ENCODE measurements around the gene KRTAP12-4. TPM values are rescaled to one million over a fixed set of nuclear protein-coding genes. Genes with fewer than 3 reads are reported as not detected.
A peak's percentile ranks its signal among the peaks of the same experiment; 100 is the strongest.
"Not testable (repeated sequence)": the region's sequence is repeated elsewhere in the genome, so short reads cannot be mapped to it uniquely, and the experiment has no call there.

The KRTAP12-4 gene
- total RNA-seq, 1 experiment from 2014 or later: not detected

DNA sequence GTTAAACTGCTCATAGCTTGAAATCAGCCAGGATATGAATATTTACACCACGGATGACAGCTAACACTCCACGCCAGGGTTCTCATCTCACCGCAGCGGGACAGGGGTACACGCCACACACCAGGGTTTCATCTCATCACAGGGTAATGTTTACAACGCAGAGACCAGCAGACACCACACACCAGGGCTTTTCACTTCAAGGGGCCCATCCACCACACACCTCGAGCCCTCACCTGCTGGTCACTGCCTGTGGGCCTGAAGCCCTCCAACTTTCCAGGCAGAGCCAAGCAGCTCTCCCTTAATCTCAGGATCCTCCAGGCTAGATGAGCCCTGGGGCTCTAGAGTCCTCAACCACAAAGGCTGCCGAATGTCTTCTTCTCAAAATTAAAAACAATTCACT lies 41.2 kb upstream of the KRTAP12-4 start:
- Histone ChIP-seq H3K4me3 (ENCODE audit: insufficient read depth, low read depth, low read length) (no peak overlapping the region), H3K36me3 (replicated peaks; ENCODE audit: control insufficient read depth, insufficient read depth, low read length) (no peaks in the 10 kb centered on the region), H3K27me3 (ENCODE audit: control insufficient read depth, insufficient read depth, low read length) (peaks cover 13% of the 10 kb centered on the region; the same call in 1 of the 2 replicates)
- DNase-seq: peak; percentile 32

DNA sequence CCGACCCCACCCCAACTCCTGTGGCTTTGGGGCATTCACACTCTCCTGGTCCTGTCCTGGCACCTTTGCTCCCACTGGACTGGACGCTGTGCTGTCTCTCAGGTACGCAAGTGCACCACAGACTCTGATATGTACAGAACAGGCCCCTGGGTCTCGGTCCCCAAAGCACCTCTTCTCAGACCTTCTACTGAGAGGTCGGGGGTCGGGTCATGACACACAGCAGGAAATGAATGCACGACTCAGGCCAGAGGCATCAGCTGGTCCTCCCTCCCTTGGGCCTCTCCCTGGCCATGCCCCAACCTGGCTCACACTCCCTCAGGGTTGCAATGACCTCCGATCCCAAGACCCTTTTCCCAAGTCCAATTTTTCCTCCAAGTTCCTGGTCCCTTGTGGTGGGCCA lies 40.7 kb upstream of the KRTAP12-4 start:
- Histone ChIP-seq H3K36me3 (replicated peaks; ENCODE audit: control insufficient read depth, insufficient read depth, low read length) (no peaks in the 10 kb centered on the region), H3K4me3 (ENCODE audit: insufficient read depth, low read depth, low read length) (no peak overlapping the region), H3K27me3 (ENCODE audit: control insufficient read depth, insufficient read depth, low read length) (peaks cover 13% of the 10 kb centered on the region; the same call in 1 of the 2 replicates)
- DNase-seq: peak; percentile 43

DNA sequence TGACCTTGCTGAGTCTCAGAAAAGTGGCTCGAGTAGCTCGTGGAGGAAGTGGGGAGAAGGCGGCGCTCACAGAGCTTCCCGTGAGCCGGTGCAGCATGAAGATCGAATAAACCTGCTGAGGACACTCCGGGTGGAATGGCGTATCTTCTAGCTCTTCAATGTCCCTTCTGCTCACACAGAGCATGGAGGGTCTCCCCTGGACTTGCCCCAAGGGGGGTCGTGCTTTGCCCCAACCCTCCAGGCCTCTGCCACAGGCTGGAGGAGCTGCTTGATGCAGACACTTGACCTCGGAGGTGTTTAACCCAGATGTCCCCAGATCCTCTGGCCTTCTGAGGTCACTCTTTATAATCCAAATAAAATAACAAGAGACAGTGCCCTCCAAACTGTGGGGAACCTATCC lies 40.3 kb upstream of the KRTAP12-4 start:
- peak; percentile 31 for DNase-seq

GRCh38 chr21:44692798-44693512 lies 38.5 kb upstream of the KRTAP12-4 start:
- H3K27me3 ChIP-seq (ENCODE audit: control insufficient read depth, insufficient read depth, low read length): peaks cover 5% of the 10 kb centered on the region; the same call in 1 of the 2 replicates
- H3K36me3 ChIP-seq (replicated peaks; ENCODE audit: control insufficient read depth, insufficient read depth, low read length): no peaks in the 10 kb centered on the region
- no peak for DNase-seq
- no peak overlapping the region for H3K4me3 ChIP-seq (ENCODE audit: insufficient read depth, low read depth, low read length)

More for the DNA sequence above, 40.3 kb upstream of the KRTAP12-4 start:
- no peaks in the 10 kb centered on the region for H3K36me3 ChIP-seq (replicated peaks; ENCODE audit: control insufficient read depth, insufficient read depth, low read length)
- no peak overlapping the region for H3K4me3 ChIP-seq (ENCODE audit: insufficient read depth, low read depth, low read length)
- H3K27me3 ChIP-seq (ENCODE audit: control insufficient read depth, insufficient read depth, low read length): peaks cover 13% of the 10 kb centered on the region; the same call in 1 of the 2 replicates

GRCh38 chr21:44691686-44692085 lies 37.2 kb upstream of the KRTAP12-4 start:
- Histone ChIP-seq H3K27me3 (ENCODE audit: control insufficient read depth, insufficient read depth, low read length) (no peaks in the 10 kb centered on the region), H3K4me3 (ENCODE audit: insufficient read depth, low read depth, low read length) (no peak overlapping the region), H3K36me3 (replicated peaks; ENCODE audit: control insufficient read depth, insufficient read depth, low read length) (no peaks in the 10 kb centered on the region)
- DNase-seq: no peak

DNA sequence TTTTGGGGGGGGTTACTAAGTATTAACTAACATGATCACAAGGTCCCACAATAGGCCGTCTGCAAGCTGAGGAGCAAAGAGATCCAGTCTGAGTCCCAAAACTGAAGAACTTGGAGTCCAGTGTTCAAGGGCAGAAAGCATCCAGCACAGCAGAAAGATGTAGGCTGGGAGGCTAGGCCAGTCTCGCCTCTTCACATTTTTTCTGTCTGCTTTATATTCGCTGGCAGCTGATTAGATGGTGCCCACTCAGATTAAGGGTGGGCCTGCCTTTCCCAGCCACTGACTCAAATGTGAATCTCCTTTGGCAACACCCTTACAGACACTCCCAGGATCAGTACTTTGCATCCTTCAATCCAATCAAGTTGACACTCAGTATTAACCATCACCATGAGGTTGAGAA lies 35.3 kb upstream of the KRTAP12-4 start:
- H3K27me3 ChIP-seq (ENCODE audit: control insufficient read depth, insufficient read depth, low read length); H3K36me3 ChIP-seq (replicated peaks; ENCODE audit: control insufficient read depth, insufficient read depth, low read length); H3K4me3 ChIP-seq (ENCODE audit: insufficient read depth, low read depth, low read length); DNase-seq: not testable (repeated sequence)

DNA sequence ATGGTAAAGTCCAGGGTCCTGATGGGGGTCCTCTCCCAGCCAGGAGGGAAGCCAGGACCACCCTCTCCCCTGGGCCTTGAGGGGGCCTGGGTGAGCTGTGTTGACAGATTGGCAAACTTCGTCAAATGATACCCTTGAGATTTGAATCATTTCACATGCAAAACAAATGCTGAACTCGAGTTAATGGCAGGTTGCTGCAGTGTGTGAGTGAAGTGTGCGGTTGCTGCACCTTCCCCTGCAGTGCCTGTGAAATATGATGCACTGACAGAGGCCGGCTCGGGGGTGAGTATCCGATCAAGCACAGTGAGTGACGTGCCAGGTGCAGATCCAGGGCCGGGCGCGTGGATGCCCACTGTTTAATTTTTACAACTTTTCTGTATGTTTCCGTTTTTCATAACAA lies 33.2 kb upstream of the KRTAP12-4 start:
- DNase-seq: no peak
- H3K4me3 ChIP-seq (ENCODE audit: insufficient read depth, low read depth, low read length): no peak overlapping the region
- H3K36me3 ChIP-seq (replicated peaks; ENCODE audit: control insufficient read depth, insufficient read depth, low read length): no peaks in the 10 kb centered on the region
- no peaks in the 10 kb centered on the region for H3K27me3 ChIP-seq (ENCODE audit: control insufficient read depth, insufficient read depth, low read length)

GRCh38 chr21:44686843-44687561 lies 32.5 kb upstream of the KRTAP12-4 start:
- peak; percentile 58 for DNase-seq
- no peaks in the 10 kb centered on the region for H3K27me3 ChIP-seq (ENCODE audit: control insufficient read depth, insufficient read depth, low read length)
- no peaks in the 10 kb centered on the region for H3K36me3 ChIP-seq (replicated peaks; ENCODE audit: control insufficient read depth, insufficient read depth, low read length)
- H3K4me3 ChIP-seq (ENCODE audit: insufficient read depth, low read depth, low read length): no peak overlapping the region

DNA sequence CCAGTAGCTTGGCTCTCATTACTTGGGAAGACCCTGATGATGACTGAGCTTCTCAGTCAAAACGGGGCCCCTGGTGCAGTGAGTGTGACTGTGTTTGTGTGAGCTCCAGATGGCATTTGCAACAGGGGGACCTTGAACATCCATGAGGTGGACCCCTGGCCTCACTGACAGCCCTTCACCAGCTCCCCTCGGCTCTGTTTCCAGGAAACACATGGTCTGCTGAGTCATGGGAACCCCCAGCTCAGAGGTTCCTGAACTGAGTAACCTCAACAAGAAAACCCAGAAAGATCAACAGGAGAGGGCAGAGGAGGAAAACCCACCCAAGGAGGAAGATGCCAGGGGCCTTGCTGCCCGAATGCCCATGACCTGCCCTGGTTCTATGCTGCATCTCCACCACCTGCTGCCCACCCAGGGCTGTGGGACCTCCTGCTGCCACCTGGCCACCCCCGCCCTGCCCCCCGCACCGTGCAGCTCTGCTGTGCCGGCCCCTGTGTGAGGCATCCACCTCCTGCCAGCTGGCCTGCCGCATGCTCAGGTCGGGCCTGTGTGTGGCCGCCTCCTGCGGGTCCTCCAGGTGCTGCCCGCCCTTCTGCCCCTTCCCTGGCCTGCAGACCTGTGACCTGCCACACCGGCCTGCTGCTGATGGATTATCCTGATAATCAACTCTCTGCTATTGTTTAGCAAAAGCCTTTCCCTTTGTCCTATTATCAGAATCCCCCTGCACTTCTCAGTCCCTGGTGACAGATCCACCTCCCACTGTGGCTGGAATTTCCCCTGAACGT lies 31.7 kb upstream of the KRTAP12-4 start:
- DNase-seq: peak; percentile 79

GRCh38 chr21:44685050-44685449 lies 30.6 kb upstream of the KRTAP12-4 start:
- not testable (repeated sequence) for H3K36me3 ChIP-seq (replicated peaks; ENCODE audit: control insufficient read depth, insufficient read depth, low read length); H3K4me3 ChIP-seq (ENCODE audit: insufficient read depth, low read depth, low read length); DNase-seq; H3K27me3 ChIP-seq (ENCODE audit: control insufficient read depth, insufficient read depth, low read length)

More for the DNA sequence above, 31.7 kb upstream of the KRTAP12-4 start:
- no peak overlapping the region for H3K4me3 ChIP-seq (ENCODE audit: insufficient read depth, low read depth, low read length)
- H3K27me3 ChIP-seq (ENCODE audit: control insufficient read depth, insufficient read depth, low read length): no peaks in the 10 kb centered on the region
- H3K36me3 ChIP-seq (replicated peaks; ENCODE audit: control insufficient read depth, insufficient read depth, low read length): no peaks in the 10 kb centered on the region

DNA sequence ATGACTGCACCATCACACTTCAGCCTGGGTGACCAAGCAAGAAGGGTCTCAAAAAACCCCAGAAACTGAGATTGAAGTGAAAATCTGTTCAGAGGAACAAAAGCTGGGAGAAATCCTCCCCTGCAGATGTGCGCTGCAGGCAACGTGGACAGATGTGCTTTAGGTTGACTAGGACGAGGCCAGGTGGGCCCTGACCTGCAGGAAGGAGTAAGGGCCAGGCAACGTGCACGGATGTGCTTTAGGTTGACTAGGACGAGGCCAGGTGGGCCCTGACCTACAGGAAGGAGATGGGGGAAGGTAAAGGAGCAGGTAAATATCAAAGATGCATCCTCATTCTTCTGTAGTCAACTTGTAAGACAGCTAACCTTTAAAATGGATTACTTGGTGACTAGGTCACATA lies 30.0 kb upstream of the KRTAP12-4 start:
- no peak for DNase-seq
- H3K27me3 ChIP-seq (ENCODE audit: control insufficient read depth, insufficient read depth, low read length): no peaks in the 10 kb centered on the region
- no peak overlapping the region for H3K4me3 ChIP-seq (ENCODE audit: insufficient read depth, low read depth, low read length)
- H3K36me3 ChIP-seq (replicated peaks; ENCODE audit: control insufficient read depth, insufficient read depth, low read length): no peaks in the 10 kb centered on the region

DNA sequence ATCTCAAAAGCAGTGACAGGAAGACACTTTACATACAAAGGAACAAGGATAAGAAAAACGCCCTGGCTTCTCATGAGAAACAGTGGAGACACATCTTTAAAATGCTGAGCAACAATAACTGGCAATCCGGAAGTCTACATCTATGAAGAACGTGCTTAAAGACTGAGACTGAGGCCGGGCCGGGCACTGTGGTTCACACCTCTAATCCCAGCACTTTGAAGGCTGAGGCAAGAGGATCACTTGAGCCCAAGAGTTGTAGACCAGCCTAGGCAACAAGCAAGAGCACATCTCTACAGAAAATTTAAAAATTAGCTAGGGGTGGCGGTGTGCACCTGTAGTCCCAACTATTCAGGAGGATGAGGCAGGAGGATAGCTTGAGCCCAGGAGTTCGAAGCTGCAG lies 29.6 kb upstream of the KRTAP12-4 start:
- Histone ChIP-seq H3K27me3 (ENCODE audit: control insufficient read depth, insufficient read depth, low read length) (no peaks in the 10 kb centered on the region), H3K4me3 (ENCODE audit: insufficient read depth, low read depth, low read length) (no peak overlapping the region), H3K36me3 (replicated peaks; ENCODE audit: control insufficient read depth, insufficient read depth, low read length) (no peaks in the 10 kb centered on the region)
- no peak for DNase-seq

DNA sequence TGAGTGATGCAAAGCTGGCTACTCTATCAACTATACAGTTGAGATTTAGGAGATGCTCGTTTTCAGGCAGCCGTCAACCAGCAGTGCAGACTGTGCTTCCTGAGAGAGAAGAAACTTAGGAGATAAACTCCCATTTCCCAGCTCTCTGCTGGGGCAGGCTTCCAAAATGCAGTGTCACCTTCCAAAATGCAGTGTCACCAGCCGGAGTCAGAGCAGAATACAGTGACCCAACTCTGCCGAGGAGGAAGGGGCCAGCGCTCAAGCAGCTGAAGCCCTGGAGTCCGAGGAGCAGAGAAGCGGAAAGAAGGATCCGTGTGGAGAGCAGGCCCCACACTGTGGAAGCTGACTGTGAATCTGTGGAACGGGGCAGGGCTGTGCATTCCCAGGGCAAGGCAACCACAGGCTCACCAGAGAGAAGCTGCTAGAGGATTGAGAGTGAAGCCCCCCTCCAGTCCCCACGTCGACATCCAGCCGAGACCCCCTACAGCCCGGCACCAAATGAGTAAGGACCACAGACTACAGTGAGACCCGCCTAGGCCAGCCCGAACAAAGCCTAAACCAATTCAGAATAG lies 28.2 kb upstream of the KRTAP12-4 start:
- DNase-seq: no peak
- Histone ChIP-seq H3K36me3 (replicated peaks; ENCODE audit: control insufficient read depth, insufficient read depth, low read length) (no peaks in the 10 kb centered on the region), H3K4me3 (ENCODE audit: insufficient read depth, low read depth, low read length) (no peak overlapping the region), H3K27me3 (ENCODE audit: control insufficient read depth, insufficient read depth, low read length) (no peaks in the 10 kb centered on the region)

DNA sequence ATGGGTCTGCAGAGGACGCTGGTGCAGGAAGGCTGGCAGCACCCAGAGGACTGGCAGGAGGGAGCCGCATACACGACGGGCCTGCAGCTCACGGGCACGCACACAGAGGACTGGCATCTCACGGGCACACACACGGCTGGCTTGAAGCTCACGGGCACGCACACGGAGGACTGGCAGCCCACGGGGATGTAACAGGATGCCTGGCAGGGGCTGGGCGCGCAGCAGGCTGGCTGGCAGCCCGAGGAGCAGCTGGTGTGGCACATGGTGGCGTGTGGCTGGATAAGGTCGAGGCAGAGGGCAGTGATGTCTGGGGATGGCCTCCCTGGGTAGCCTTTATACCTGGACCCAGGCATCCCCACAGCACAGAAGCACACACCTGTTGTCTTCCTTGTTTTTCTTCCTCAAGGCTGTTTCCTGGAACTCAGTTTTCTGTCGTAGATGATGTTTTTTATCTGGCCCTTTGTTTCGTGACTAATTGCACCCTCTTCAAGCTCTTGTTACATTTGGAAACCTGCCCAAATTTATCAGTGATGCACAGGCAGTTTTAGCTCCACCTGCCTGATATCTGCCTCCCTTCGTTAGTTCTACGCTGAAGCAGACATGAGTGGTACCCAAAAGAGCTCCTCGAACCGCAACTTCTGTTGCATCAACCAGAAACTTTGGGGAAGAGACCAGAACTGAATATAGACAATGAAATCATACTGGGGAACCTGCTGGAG lies 27.6 kb upstream of the KRTAP12-4 start, which contains the start of gene KRTAP12-1:
Gene KRTAP12-1, minus strand, starts transcription at position 303 of the 719 bp plus-strand sequence. Its CDS starts 40 bp downstream, at position 263.
- Histone ChIP-seq H3K36me3 (replicated peaks; ENCODE audit: control insufficient read depth, insufficient read depth, low read length) (no peaks in the 10 kb centered on the region), H3K27me3 (ENCODE audit: control insufficient read depth, insufficient read depth, low read length) (no peaks in the 10 kb centered on the region), H3K4me3 (ENCODE audit: insufficient read depth, low read depth, low read length) (no peak within 1 kb of the TSS)
- DNase-seq: no peak

All from H7 (cell line).